Gastroesophageal sphincter (tissue), 4 donors: ENCODE measurements around the gene SGPL1. TPM values are rescaled to one million over a fixed set of nuclear protein-coding genes. Genes with fewer than 3 reads are reported as not detected.

Source experiments
- ATAC-seq: fragments of 150-250 bp; one replicate; pipeline ENCODE4 v1.9.1; 2016; ENCODE audit warnings: mild to moderate bottlenecking, moderate library complexity
- H3K27ac ChIP-seq, 4 donors: fragments of 200-600 bp; sonication (generic) in 3 of 4; 1 replicate in 3 of 4; 2 replicates in 1 of 4; pipeline ENCODE4 v1.5.1; 2016 to 2019
- H3K27me3 ChIP-seq: fragments of 200-600 bp; sonication (generic); one replicate; pipeline ENCODE4 v1.5.1; 2019
- H3K36me3 ChIP-seq, 2 donors: fragments of 200-600 bp; sonication (generic); one replicate each; pipeline ENCODE4 v1.5.1; 2019; ENCODE audit warnings: control low read depth in 1 of 2
- H3K4me1 ChIP-seq, 3 donors: fragments of 200-600 bp; sonication (generic); 1 replicate in 2 of 3; 2 replicates in 1 of 3; pipeline ENCODE4 v1.5.1; 2016 to 2019; ENCODE audit warnings: control low read depth in 2 of 3
- H3K4me3 ChIP-seq, 2 donors: fragments of 200-600 bp; sonication (generic); one replicate each; pipeline ENCODE4 v1.5.1; 2019; ENCODE audit warnings: mild to moderate bottlenecking in 1 of 2, moderate library complexity in 1 of 2
- H3K9me3 ChIP-seq, 3 donors: fragments of 200-600 bp; sonication (generic); one replicate each; pipeline ENCODE4 v1.5.1; 2017 to 2019; ENCODE audit warnings: control low read depth in 2 of 3
- EP300 ChIP-seq: sonication (generic); formaldehyde crosslinking; IDR thresholded peaks from one replicate; pipeline ENCODE4 v1.6.1; 2017; ENCODE audit warnings: antibody characterized with exemption, mild to moderate bottlenecking
- POLR2A ChIP-seq, 2 donors: fragments of 450-650 bp; IDR thresholded peaks; one replicate each; pipeline ENCODE4 v1.6.1; 2017; ENCODE audit warnings: antibody characterized with exemption in 2 of 2, mild to moderate bottlenecking in 2 of 2, moderate library complexity in 1 of 2
- POLR2AphosphoS5 ChIP-seq: sonication (generic); formaldehyde crosslinking; IDR thresholded peaks from one replicate; pipeline ENCODE4 v1.6.1; 2017; ENCODE audit warnings: antibody characterized with exemption
- WGBS, 2 donors: methylation state at CpG; one replicate each; pipeline ENCODE4 v1.1.5; 2018; ENCODE audit warnings: low coverage in 1 of 2; 5-methylcytosine and 5-hydroxymethylcytosine counted together
- total RNA-seq, 4 donors: library from RNA; depleted of rRNA; stranded (reverse); fragments of >200 nt; gene quantifications; one replicate each; pipeline ENCODE4 v1.1.0, GENCODE V29; 2016
- TF ChIP-seq, protein P1 (sequence below), 4 experiments: fragments of 200-600 bp in 2 of 4; fragments of 450-650 bp in 2 of 4; sonication (generic) in 1 of 4; IDR thresholded peaks; one replicate each; pipeline ENCODE4 v1.5.1; 2017 to 2019; ENCODE audit warnings: antibody characterized with exemption in 4 of 4, mild to moderate bottlenecking in 2 of 4, moderate library complexity in 2 of 4

SGPL1 gene
- total RNA-seq, 4 donors from 2014 or later, result 23.0 to 28.1 (median 24.4) TPM

DNA sequence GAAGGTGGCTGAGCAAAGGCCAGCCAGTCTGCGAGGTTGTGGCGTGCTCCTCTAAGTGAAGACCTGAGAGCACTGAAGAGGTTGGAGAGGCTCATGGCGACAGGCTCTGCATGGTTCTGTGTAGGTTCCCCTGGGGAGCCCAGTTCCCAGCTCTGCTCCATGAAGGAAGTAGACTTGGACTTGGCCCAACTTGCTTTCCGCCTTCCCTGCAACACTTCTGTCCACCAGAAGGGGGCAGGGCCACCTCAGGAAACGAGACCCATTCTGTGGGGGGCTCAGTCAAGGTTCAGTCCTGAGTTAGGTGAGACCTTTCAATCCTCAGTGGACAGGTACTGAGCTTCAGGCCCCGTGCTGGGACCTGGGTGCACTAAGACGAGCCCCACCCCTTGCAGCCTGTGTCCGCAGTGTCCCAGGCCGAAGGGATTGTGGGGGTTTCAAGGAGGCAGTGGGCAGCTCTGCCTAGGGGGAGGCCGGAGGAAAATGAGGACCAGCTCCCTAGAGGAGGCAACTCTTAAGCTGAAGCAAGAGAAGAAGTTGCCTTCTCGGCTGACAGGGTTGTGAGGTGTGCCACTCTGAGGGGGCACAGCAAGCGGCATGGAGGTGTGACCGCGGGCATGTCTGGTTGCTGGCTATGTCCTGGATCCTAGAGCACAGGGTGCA lies 87.6 kb downstream of the SGPL1 start:
- ATAC-seq, result peak; percentile 66
- H3K27ac ChIP-seq, result no peak overlapping the region
- WGBS, 2 donors, result 90 to 91% methylated on average over 4 of the region's 14 CpGs

DNA sequence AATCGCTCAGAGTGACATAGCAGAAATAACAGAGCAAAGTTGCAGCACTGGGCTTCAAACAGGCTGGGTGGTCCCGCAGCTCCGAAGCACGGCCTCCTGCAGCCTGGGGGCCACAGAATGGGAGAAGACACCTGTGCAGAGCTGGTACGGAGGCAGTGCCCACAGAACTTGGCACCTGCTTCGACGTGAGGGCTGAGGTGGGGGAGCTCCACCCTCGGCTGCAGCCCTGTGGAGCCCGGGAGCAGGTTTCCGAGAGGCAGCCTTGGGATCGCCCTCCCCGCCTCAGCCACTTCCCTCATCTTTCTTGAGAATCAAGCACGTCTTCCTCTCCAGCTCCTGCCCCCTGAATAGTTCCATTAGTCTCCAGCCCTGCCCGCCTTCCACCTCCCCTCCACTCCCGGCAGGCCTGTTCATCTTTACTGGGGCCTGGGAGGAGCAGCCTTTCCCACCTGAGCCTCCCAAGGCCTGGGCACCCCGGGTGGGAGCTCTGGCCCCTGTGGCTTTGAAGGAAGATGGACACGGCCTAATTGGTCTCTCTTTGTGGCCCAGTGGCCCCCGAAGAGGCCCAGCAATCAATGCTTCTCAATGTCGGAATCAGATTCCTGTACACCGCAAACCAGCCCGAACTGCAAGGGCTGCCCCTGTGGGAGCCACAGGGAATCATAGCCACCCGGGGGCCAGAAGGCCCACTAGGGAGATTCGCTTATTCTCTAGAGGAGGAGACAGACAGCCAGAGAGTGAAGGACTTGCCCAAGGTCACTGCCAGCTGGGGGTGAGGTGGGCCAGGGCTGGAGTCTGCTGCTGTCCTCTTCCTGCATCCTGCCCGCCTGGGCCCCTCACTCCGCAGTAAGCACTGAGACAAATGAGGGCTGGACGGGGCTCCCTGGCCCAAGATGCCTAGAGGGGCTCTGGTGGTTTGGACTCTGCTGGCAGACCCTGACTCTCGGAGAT lies 89.6 kb downstream of the SGPL1 start:
- Histone ChIP-seq H3K4me3 (no peak overlapping the region), H3K4me1 (peaks cover 0 to 39% (median 7%) of the 10 kb centered on the region in 3 donors), H3K36me3 (no peaks in the 10 kb centered on the region), H3K27me3 (peaks cover 3% of the 10 kb centered on the region), H3K27ac (no peak overlapping the region), H3K9me3 (no peaks in the 10 kb centered on the region)
- 87 to 96% methylated on average over 7 to 14 of the region's 27 CpGs for WGBS, 2 donors
- TF ChIP-seq, protein P1, sequence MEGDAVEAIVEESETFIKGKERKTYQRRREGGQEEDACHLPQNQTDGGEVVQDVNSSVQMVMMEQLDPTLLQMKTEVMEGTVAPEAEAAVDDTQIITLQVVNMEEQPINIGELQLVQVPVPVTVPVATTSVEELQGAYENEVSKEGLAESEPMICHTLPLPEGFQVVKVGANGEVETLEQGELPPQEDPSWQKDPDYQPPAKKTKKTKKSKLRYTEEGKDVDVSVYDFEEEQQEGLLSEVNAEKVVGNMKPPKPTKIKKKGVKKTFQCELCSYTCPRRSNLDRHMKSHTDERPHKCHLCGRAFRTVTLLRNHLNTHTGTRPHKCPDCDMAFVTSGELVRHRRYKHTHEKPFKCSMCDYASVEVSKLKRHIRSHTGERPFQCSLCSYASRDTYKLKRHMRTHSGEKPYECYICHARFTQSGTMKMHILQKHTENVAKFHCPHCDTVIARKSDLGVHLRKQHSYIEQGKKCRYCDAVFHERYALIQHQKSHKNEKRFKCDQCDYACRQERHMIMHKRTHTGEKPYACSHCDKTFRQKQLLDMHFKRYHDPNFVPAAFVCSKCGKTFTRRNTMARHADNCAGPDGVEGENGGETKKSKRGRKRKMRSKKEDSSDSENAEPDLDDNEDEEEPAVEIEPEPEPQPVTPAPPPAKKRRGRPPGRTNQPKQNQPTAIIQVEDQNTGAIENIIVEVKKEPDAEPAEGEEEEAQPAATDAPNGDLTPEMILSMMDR (IDR thresholded peaks at IDR 0.05), result no peak
- TF ChIP-seq POLR2A (IDR thresholded peaks at IDR 0.05) (no peak), POLR2AphosphoS5 (no peak), EP300 (no peak)
- no peak for ATAC-seq

More for the DNA sequence above, 87.6 kb downstream of the SGPL1 start:
- Histone ChIP-seq H3K27me3 (peaks cover 3% of the 10 kb centered on the region), H3K4me1 (peaks cover 0 to 37% (median 7%) of the 10 kb centered on the region in 3 donors), H3K4me3 (no peak overlapping the region), H3K36me3 (no peaks in the 10 kb centered on the region), H3K9me3 (no peaks in the 10 kb centered on the region)
- TF ChIP-seq POLR2AphosphoS5 (peak; percentile 39), EP300 (no peak), POLR2A (IDR thresholded peaks at IDR 0.05) (no peak)
- TF ChIP-seq, protein P1 (IDR thresholded peaks at IDR 0.05), result peak in 3 of 4 experiments; percentile 77 to 87 (median 87)

DNA sequence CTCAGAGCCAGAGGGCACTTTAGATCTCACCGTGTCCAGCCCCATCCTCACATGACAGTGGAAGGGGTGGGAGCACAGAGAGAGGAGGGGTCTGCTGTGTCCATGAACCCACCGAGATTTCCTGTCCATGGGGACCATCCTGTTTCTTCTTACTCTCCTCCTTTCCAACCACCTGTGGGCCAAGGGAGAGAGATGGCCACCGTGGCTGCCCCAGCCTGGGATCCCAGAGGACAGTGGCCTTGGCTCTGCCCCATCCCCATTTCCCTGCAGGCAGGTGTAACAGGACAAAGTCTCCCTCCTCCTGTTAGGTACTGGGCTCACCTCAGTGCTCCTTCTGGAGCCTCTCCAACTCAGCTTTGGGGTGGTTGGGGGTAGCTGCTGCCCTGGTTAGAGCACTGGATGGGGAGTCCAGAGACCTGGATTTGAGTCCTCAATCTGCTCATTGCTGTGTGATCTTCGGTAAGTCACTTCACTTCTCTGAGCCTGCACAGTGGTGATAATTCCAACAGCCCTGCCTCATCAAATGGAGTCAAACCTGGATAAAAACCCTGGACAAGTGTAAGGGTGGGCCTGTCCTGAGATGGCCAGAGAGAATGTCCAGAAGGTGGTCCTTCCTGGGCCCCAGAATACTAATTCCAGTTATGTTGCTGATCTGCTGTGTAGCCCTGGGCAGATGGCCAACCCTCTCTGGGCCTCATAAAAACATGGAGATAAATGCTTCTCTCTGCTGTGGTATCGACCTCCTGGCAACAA lies 90.5 kb downstream of the SGPL1 start:
- 50 to 81% methylated on average over 1 to 3 of the region's 5 CpGs for WGBS, 2 donors
- TF ChIP-seq POLR2AphosphoS5 (no peak), EP300 (no peak), POLR2A (IDR thresholded peaks at IDR 0.05) (no peak)
- TF ChIP-seq, protein P1 (IDR thresholded peaks at IDR 0.05), result no peak
- no peak for ATAC-seq
- Histone ChIP-seq H3K4me1 (peaks cover 0 to 39% (median 7%) of the 10 kb centered on the region in 3 donors), H3K4me3 (no peak overlapping the region), H3K27me3 (peaks cover 3% of the 10 kb centered on the region), H3K9me3 (no peaks in the 10 kb centered on the region), H3K27ac (peak overlapping the region in 1 of 4 donors; percentile 72), H3K36me3 (no peaks in the 10 kb centered on the region)

DNA sequence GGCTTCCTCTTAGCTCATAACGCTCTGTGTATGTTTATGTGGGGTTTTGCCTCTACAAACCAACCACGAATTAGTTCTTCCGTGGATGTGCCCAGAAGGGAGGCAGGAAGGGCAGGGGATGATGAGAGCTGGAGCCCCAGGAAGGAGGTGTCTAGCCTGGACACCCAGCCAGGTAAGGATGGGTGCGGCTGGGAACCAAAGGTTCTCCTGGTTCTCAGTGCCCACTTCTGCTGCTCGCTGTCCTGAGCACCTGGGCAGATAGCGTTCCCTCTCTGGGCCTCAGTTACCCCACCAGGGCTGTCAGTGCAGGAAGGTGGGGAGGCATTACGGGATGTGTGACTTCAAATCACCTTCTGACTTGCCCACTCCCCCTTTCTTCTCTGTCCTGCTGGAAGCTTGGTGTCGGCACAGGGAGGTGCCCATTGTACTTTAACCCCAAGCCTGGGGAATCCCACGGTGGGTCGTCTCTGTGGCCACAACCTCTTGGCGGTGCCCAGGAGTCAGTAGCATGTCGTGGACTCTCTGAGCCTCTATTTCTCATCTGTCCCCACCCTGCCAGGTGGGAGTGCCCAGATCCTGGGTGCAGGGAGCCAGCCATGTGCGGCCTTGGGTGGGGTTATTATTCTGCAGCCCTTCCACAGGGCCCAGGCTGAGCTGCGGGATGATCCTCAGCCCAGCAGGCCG lies 91.3 kb downstream of the SGPL1 start:
- Histone ChIP-seq H3K27ac (peak overlapping the region in 3 of 4 donors; percentile 56 to 75 (median 72)), H3K4me1 (peaks cover 0 to 39% (median 7%) of the 10 kb centered on the region in 3 donors), H3K4me3 (no peak overlapping the region), H3K9me3 (no peaks in the 10 kb centered on the region), H3K27me3 (no peaks in the 10 kb centered on the region), H3K36me3 (no peaks in the 10 kb centered on the region)
- ATAC-seq, result no peak
- no peak for TF ChIP-seq POLR2A (IDR thresholded peaks at IDR 0.05)
- TF ChIP-seq EP300, result no peak
- TF ChIP-seq, protein P1 (IDR thresholded peaks at IDR 0.05), result no peak
- no peak for TF ChIP-seq POLR2AphosphoS5
- 64% methylated on average over 8 of the region's 15 CpGs; no CpG with 5 or more reads in 1 of the 2 donors for WGBS, 2 donors
